ENCODE results near the gene CDC26. TPM values are rescaled to one million over a fixed set of nuclear protein-coding genes. Genes with fewer than 3 reads are reported as not detected.
A peak's percentile ranks its signal among the peaks of the same experiment; 100 is the strongest.

CDC26 gene
- 10 to 100 TPM; 19.0 to 22.8 TPM for total RNA-seq
- 10 to 100 TPM; 24.8 to 41.8 TPM for polyA plus RNA-seq
- long read RNA-seq, donor 1, transcript CDC26-201 (4 exons, 872 nt): major isoform, 23 of 44 reads
- long read RNA-seq, donor 1, partial matches to known transcripts: 21 of 44 reads
- long read RNA-seq, donor 1, other reads (novel, unspliced or antisense): 0 of 44 reads
- long read RNA-seq, donor 2, transcript CDC26-201 (4 exons, 872 nt): major isoform, 26 of 26 reads
- long read RNA-seq, donor 2, partial matches to known transcripts: 0 of 26 reads
- long read RNA-seq, donor 2, other reads (novel, unspliced or antisense): 0 of 26 reads
- long read RNA-seq, donor 3, transcript CDC26-201 (4 exons, 872 nt): major isoform, 20 of 20 reads
- long read RNA-seq, donor 3, partial matches to known transcripts: 0 of 20 reads
- long read RNA-seq, donor 3, other reads (novel, unspliced or antisense): 0 of 20 reads
- long read RNA-seq, donor 4, transcript CDC26-201 (4 exons, 872 nt): major isoform, 10 of 10 reads
- long read RNA-seq, donor 4, partial matches to known transcripts: 0 of 10 reads
- long read RNA-seq, donor 4, other reads (novel, unspliced or antisense): 0 of 10 reads
- long read RNA-seq, donor 5, transcript CDC26-201 (4 exons, 872 nt): major isoform, 29 of 44 reads
- long read RNA-seq, donor 5, partial matches to known transcripts: 15 of 44 reads
- long read RNA-seq, donor 5, other reads (novel, unspliced or antisense): 0 of 44 reads

DNA sequence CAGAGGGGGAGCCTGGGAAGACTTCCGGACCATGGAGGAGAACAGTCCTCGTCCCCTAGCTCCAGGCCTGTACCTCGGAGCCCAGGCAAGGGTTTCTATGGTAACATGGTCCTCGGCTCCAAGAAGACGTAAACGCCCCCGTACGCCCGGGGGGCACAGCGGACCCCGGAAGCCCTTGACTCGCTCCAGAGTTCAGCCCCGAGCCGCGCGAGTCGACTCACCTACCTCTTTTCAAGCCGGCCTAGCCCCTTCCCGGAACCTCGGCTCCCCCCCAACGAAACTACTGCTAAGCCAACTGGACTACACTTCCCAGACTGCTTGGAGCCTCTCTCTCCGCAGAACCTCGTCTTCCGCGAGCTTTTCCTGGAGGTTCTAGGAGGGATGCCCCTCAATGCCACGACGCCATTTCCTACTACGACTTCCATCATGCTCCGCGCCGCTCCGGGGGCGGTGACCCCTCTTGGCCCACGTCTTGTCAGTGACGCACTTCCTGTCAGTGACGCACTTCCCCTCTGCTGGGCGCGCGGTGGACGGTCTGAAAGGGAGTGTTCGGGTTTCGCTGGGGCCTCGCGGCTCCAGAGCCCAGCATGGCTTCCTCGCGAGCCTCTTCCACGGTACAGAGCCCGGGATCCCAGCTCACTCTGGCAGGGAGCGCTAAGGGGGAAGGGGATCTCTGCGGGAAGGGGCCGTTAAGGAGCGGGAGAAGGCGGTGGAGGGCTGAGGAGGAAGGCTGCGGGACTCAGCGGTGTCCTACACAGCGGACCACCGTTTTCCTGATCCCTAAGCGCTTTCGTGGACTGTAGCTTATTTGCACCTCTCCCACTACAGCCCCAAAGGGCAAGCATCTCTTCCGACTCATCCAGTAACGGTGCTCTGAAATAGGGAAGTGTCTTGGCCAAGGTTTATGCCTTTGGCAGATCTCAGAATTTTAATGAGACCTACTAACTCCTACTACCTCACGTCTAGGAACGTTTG is at the start of gene CDC26, which contains the start of gene PRPF4:
Gene CDC26 (minus strand): TSS at position 416 of the 975 bp plus-strand sequence. CDS start 3,065 bp downstream, outside the sequence.
Gene PRPF4 (plus strand): TSS at position 502 of the 975 bp plus-strand sequence. CDS start 86 bp downstream, at position 588.
- H3K27ac ChIP-seq (ENCODE audit: low read depth in 1 of 2, low read length in 1 of 2): peak within 1 kb of the TSS; percentile 92 to 96
- WGBS, 2 donors: 0% methylated on average over 63 of the region's 63 CpGs
- H3K9ac ChIP-seq (ENCODE audit: insufficient read depth in 1 of 2, low read length in 2 of 2): peak within 1 kb of the TSS; percentile 99
- H3K4me3 ChIP-seq: peak within 1 kb of the TSS; percentile 78
- no peaks in the 10 kb centered on the region for H3K27me3 ChIP-seq (ENCODE audit: control insufficient read depth in 3 of 3, insufficient read depth in 3 of 3, low read length in 2 of 3)
- ATAC-seq (ENCODE audit: insufficient read depth, low FRiP score): peak; percentile 96
- H3K9me3 ChIP-seq (ENCODE audit: control insufficient read depth in 4 of 4, insufficient read depth in 3 of 4, low read length in 3 of 4): no peaks in the 10 kb centered on the region
- TF ChIP-seq, protein P1, sequence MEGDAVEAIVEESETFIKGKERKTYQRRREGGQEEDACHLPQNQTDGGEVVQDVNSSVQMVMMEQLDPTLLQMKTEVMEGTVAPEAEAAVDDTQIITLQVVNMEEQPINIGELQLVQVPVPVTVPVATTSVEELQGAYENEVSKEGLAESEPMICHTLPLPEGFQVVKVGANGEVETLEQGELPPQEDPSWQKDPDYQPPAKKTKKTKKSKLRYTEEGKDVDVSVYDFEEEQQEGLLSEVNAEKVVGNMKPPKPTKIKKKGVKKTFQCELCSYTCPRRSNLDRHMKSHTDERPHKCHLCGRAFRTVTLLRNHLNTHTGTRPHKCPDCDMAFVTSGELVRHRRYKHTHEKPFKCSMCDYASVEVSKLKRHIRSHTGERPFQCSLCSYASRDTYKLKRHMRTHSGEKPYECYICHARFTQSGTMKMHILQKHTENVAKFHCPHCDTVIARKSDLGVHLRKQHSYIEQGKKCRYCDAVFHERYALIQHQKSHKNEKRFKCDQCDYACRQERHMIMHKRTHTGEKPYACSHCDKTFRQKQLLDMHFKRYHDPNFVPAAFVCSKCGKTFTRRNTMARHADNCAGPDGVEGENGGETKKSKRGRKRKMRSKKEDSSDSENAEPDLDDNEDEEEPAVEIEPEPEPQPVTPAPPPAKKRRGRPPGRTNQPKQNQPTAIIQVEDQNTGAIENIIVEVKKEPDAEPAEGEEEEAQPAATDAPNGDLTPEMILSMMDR (IDR thresholded peaks at IDR 0.05; ENCODE audit: control extremely low read depth, extremely low read depth): no peak
- H3K4me1 ChIP-seq (ENCODE audit: control insufficient read depth in 5 of 5, insufficient read depth in 5 of 5, low read length in 5 of 5): peaks cover 0 to 18% (median 7%) of the 10 kb centered on the region in 5 donors
- peaks cover 25 to 41% (median 31%) of the 10 kb centered on the region in 4 donors for H3K36me3 ChIP-seq (ENCODE audit: control insufficient read depth in 4 of 4, insufficient read depth in 4 of 4, low read length in 4 of 4)
- peak; percentile 99 for DNase-seq

DNA sequence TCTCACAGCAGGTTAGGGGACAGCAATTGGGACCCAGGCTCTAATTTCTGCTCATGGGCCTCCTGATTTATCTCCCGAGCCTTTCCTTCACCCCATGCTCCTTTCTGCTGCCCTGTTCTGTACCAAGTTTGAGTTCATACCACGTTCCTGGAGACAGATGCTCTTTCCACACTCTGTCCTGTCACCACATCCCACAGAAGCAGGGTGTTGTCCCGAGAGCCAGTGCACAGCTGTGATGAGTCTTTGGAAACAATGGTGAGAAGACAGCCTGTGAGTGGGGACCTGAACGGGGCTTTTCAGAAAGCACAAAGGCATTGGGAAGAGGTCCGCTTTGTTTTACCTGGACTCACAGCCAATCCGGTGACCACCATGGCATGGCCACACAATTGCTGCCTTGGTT is 47.3 kb upstream of the CDC26 start:
- no peaks in the 10 kb centered on the region for H3K27me3 ChIP-seq (ENCODE audit: control insufficient read depth in 3 of 3, insufficient read depth in 3 of 3, low read length in 2 of 3)
- TF ChIP-seq, protein P1 (IDR thresholded peaks at IDR 0.05; ENCODE audit: control extremely low read depth, extremely low read depth): no peak
- H3K9me3 ChIP-seq (ENCODE audit: control insufficient read depth in 4 of 4, insufficient read depth in 3 of 4, low read length in 3 of 4): no peaks in the 10 kb centered on the region
- ATAC-seq (ENCODE audit: insufficient read depth, low FRiP score) (no peak), DNase-seq (no peak)
- peaks cover 0 to 7% (median 0%) of the 10 kb centered on the region in 5 donors for H3K4me1 ChIP-seq (ENCODE audit: control insufficient read depth in 5 of 5, insufficient read depth in 5 of 5, low read length in 5 of 5)
- no peak overlapping the region for H3K9ac ChIP-seq (ENCODE audit: insufficient read depth in 1 of 2, low read length in 2 of 2)
- WGBS, 2 donors: 84 to 91% methylated on average over 6 of the region's 6 CpGs
- H3K36me3 ChIP-seq (ENCODE audit: control insufficient read depth in 4 of 4, insufficient read depth in 4 of 4, low read length in 4 of 4): peaks cover 0 to 20% (median 3%) of the 10 kb centered on the region in 4 donors
- H3K27ac ChIP-seq (ENCODE audit: low read depth in 1 of 2, low read length in 1 of 2): no peak overlapping the region
- H3K4me3 ChIP-seq: no peak overlapping the region

DNA sequence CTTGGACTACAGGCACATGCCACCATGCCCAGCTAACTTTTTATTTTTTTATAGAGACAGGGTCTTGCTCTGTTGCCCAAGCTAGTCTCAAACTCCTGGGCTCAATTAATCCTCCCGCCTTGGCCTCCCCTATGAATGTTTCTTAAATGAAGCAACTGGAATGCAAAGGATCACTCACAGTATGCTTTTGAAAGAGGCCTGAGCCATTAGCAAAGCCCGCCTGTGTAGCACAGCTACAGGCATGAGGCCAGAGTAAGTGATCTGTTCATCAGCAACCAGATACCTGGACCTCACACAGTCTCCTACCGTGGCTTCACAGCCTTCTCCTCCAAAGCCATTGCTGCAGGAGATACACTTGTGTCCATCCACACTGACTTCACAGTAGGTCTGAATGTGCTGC is 44.7 kb upstream of the CDC26 start:
- TF ChIP-seq, protein P1 (IDR thresholded peaks at IDR 0.05; ENCODE audit: control extremely low read depth, extremely low read depth): no peak
- no peaks in the 10 kb centered on the region for H3K27me3 ChIP-seq (ENCODE audit: control insufficient read depth in 3 of 3, insufficient read depth in 3 of 3, low read length in 2 of 3)
- H3K4me1 ChIP-seq (ENCODE audit: control insufficient read depth in 5 of 5, insufficient read depth in 5 of 5, low read length in 5 of 5): peaks cover 0 to 7% (median 0%) of the 10 kb centered on the region in 5 donors
- no peaks in the 10 kb centered on the region for H3K9me3 ChIP-seq (ENCODE audit: control insufficient read depth in 4 of 4, insufficient read depth in 3 of 4, low read length in 3 of 4)
- WGBS, 2 donors: 93 to 94% methylated on average over 3 of the region's 3 CpGs
- ATAC-seq (ENCODE audit: insufficient read depth, low FRiP score): no peak
- DNase-seq: no peak
- no peak overlapping the region for H3K9ac ChIP-seq (ENCODE audit: insufficient read depth in 1 of 2, low read length in 2 of 2)
- H3K27ac ChIP-seq (ENCODE audit: low read depth in 1 of 2, low read length in 1 of 2): no peak overlapping the region
- peaks cover 0 to 16% (median 3%) of the 10 kb centered on the region in 4 donors for H3K36me3 ChIP-seq (ENCODE audit: control insufficient read depth in 4 of 4, insufficient read depth in 4 of 4, low read length in 4 of 4)
- no peak overlapping the region for H3K4me3 ChIP-seq

Data from lung (tissue), 16 donors.